CD4-positive, alpha-beta T cell treated with Interleukin-10 for 1 hour (primary cell): ENCODE data around the gene CALD1.

ENCODE experiments used
- DNase-seq: peaks from one replicate; pipeline ENCODE4 v3.0.0-alpha.2; 2020

CALD1 gene

DNA sequence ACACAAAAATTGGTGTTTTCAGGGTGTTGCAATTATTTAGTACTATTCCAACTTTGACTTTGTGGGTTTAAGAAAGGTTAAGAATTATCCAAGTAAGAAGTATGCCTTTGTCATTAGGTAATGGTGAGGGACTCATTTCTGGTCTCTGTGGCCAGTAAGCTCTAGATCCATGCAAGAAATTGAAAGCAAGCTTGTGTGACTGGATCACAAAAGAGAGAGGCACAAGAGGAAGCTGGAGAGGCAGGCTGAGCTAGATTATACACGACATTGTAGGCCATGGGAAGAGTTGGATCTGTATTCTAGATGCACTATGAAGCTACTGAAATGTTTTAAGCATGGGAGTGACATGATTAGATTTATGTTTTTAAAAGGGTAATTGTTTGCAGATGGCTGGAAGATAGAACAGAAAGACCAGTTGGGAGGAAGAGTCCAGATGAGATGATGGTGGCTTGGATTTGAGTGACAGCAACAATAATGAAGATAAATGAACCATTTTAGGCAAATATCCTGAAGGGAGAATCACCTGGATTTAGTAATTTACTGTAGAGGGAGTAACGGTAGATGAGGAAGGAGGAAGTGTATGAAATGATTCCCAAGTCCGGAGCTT lies 50.0 kb downstream of the CALD1 start:
- no peak for DNase-seq

DNA sequence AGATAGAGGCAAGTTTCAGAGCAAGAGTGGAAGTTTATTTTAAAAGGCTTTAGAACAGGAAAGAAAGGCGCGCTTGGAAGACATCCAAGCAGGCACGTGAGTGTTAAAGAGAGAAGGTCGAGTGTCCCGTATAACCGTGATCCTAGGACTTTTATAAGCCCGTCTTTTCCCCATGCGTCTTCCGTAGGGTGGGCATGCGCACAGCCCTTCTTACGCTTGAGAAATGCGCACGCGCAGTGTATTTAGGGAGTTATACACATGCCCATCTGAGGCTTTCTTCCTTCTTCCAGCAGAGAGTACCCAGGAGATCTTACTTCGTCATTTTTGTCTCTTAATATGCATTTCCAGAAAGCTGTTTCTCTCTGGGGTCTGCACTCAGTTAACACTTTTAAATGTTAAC lies 52.4 kb downstream of the CALD1 start:
- no peak for DNase-seq

DNA sequence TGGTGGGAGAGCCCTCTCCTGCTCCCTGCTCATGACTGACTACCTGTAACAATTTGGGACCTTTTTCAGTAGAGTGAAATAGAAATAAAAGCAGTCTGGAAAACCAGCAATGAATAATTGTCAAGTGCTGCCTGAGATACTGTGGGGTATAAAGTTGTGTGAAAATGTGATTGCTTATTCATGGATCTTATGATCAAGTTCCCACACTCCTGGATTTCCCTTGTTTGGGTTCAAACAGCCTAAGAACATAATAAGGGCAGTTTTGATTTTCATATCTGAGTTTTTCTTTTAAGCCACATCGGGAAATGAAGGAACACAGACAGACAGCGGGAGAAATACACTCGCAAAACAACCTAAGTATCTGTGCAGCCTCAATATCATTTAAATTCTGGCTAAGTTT lies 52.9 kb downstream of the CALD1 start:
- DNase-seq: no peak

DNA sequence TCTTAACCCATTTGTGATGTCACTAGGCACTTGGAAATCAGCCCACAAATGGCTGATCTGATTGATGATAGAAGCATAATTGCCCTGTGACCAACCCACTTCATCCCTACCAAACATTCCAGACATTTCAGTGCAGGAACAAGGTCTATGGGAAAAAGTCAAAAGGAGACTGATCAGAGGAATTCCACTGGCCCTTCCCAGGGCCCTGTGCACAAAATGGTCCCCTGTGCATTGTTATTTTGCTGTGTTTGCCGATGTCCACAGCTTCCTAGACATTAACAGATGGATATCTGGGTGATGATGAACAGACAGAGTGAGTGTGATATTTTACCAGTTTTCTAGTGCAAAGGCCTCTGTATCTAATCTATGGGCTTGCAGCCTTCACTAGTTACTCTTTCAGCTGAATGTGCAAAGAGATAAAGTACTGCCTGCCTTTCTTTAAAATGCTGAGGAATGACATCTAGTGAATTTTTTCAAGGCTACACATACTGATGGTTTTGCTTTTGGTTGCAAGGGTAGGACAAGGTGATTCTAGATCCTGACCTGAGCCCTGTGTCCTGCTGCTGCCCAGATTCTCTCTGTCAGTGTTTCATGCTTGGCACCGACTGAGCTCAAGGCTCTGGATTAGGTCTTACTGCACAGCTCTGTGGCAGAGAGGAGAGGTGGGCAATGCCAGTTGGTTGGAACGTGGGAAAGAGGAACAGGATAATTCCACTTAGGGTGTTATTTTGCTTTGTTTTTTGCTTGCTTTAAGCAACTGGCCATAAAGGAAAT lies 55.4 kb downstream of the CALD1 start:
- DNase-seq: no peak

DNA sequence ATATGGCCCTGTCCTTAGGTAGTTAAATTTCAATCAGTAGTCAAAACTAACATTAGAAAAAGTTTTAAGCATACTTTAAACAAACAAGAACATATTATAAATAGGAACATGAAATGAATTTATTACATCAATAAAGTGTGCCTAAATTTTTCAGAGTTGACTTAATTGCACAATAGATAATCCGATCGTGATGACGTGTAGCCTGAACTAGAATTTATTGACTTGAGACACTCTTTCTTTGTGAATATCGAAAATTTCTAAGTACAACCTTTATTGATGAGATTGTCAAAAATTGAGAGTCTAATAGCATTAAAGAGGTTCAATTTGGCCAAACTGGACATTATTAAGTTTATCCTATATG lies 56.0 kb downstream of the CALD1 start:
- DNase-seq: no peak

DNA sequence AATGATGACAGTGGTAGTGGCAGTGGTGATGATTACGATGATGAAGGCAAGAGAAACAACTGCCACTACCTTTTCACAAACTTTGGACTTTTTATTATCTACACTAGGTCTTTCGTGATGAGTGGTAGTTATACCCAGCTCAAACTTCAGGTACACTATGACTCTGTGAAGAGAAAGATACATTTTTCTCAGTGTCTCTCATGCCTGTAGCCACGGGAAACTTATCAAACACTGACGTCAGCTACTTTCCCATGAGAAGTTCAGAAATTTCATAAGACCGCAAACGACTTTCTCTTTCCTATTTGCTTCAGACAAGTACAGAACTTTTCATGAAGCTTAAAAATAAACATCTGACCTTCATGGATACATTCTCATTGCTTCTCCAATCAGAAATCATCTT lies 57.0 kb downstream of the CALD1 start:
- no peak for DNase-seq

DNA sequence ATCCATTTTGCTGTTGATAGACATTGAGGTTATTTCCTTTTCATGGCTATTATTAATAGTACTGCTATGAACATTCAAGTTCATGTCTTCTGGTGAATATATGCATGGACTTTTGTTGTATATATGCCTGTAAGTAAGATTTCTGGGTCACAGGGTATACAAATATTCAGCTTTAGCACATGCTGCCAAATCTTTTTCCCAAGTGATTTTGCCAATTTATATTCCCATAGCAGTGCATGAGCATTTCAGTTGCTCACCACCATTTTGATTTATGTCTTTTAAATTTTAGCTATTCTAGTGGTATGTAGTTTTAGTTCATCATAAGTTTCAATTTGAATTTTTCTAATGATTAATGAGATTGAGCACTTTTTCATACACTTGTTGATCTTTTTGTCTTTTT lies 59.9 kb downstream of the CALD1 start:
- no peak for DNase-seq

DNA sequence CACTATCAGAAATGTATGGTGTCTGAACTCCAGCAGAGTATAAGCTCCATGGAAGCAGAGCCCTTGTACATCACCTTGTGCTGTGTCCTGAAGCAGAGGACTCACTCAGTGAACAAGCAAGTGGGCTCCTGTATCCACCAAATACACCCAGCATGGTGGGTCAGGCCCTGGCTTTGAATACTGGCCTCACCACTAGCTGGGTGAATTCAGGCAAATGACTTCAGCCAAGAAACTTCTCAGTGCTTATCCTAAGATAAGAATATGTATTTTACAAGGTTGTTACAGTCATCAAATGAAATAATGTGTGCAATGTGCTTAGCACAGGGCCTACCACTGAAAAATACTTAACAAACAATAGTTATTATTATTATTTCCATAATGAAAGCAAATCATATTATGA lies 62.6 kb downstream of the CALD1 start:
- no peak for DNase-seq

DNA sequence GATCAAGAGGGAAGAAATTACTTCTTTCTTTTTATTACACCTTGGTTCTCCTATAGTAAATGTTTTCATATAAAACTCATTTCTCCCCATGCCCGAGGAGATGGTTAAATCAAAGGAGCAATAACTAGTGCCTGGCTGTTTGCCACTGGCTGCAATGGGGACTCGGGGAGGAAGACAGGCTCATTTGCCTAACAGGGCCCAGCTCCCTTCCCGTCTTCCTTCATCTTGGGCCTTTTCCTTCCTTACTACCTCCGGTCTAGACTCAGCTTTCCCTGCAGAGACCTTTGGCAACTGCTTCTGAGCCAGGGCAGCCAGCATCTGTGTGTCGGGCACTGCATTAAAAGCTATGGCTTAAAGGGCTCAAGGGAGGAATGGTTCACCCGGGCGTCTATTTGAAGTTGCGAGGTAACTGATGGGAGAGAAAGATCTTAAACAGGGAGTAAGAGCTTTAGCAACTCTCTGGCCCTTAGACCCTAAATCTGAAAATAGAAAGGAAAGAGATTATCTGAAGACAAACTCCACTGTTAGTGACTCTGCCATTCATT lies 63.5 kb downstream of the CALD1 start:
- DNase-seq: no peak

DNA sequence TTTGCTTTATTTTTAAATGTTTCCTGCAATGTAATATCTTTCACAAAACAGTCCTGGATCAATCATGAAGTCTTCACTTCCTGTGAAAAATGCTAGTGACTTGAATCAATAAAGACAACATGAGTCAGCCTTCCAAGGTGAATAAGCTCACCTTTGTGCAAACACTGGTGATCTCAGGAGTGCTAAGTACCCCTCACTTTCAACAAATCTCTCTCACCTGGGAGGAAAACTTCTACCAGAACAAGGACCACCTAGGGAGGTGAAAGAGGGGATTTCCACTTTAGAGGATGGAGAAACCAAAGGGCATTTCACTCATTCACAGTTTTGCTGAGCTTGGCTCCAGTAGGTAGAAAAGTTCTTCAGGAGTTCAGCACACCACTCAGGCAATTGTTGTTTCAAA lies 64.8 kb downstream of the CALD1 start:
- DNase-seq: no peak

DNA sequence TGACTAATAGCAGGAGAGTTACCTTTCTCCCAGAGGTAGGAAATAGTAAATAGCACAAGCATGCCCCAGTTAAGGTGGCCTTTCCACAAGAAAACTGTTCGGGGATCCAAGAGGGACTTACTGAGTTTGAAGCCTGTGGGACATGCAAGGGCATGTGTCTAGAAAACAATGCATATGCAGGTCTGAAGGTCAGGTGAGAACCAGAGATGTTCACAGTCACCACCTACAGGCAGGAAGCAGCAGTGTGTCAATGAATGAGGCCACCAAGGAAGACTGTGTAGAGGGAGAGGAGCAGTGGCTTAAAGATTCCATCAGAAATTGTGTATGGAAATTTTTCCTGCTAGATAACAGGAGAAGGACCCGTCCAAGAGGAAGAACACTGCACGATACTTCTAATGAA lies 66.0 kb downstream of the CALD1 start:
- DNase-seq: no peak

DNA sequence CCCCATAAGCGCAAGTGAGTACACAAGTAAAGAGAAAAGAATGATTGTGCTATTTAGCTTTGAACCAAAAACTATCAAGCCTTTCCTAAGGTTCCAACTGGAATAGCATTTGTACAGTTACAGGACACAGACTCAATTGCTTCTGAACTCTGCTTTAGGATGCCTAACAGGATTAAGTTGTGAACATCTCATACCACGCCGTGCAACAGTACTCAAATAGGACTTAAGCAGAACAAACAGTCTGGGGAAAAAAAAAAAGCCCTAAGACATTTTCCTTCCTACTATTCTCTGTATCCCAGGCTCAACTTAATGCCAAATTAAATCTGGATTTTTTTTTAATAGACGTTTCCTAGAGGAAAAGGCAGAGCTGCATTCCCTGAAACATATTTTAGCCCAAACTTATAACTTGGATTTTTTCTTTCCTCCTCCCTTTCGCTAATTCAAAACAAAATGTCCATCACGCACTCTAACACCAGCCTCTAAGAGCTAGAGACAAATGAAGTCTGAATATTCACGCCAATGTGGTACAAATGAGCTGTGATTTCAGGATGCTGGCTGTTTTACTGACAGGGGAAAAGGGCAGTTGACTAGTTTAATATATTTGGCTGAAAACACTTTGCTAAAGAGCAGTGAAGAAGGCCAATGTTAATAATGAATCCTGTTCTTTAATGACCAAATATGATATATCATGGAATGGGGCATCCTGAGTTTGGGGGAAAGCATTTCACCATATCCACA lies 68.6 kb downstream of the CALD1 start:
- DNase-seq: no peak

DNA sequence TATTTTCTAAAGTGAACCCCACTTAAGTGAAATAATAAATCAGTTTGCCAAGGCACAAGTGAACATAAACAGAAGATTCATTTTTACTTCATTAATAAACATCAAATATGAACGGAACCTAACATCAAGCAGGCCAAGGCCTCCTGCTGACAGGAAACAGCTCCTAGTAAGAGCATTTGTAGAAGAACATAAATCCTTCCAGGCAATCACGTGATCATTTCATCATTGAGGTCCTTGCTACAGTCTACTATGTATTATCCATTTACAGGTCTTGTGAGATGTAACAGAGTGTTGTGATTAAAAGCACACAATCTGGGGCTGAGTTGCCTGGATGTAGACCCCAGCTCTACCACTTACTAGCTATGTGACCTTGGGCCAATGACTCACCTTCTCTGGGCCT lies 70.6 kb downstream of the CALD1 start:
- DNase-seq: no peak

DNA sequence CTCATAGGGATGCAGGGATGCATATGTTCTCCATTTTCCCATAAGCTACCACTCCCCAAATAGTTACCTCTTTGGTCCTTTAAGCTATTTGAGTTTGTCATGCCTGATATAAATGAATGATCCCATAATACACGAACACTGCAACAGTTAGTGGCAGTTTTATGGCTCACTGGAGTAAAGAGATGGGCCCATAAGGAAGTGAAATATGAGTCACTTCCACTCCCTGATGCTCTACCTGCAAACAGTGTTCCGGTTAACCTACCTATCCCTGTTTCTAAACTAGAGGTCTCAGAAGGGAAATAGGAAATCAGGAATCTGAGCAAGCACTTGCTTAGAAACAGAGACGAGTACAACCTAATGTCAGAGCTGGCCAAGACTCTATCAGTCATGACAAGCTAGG lies 71.7 kb downstream of the CALD1 start:
- DNase-seq: no peak

DNA sequence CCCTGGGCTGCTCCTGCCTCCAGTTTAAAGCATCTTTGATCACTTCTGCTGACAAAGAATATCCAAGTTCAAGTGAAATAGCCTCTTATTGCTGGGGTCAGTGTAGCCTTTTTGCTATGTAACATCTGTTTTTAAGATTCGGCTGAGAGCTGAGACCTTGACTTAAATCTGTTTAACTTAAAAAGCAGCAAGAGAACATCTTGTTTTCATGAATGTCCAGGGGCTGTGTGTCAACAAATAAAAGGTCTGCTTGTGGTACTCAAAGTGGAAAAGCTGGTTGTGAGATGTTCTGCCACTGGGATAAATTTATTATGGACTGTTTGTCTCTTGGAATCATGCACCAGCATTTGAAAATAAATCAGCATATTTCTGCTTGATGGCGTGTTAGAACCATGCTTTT lies 73.2 kb downstream of the CALD1 start:
- no peak for DNase-seq

DNA sequence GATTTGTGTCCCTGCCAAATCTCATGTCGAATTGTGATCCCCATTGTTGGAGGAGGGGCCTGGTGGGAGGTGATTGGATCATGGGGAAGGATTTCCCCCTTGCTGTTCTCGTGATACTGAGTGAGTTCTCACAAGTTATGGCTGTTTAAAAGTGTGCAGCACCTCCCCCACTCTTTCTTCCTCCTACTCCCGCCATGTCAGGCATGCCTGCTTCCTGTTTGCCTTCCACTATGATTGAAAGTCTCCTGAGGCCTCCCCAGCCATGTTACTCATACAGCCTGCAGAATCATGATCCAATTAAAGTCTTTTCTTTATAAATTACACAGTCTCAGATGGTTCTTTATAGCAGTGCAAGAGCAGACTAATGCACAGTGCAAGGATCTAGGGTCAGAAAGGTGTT lies 75.4 kb downstream of the CALD1 start:
- no peak for DNase-seq

DNA sequence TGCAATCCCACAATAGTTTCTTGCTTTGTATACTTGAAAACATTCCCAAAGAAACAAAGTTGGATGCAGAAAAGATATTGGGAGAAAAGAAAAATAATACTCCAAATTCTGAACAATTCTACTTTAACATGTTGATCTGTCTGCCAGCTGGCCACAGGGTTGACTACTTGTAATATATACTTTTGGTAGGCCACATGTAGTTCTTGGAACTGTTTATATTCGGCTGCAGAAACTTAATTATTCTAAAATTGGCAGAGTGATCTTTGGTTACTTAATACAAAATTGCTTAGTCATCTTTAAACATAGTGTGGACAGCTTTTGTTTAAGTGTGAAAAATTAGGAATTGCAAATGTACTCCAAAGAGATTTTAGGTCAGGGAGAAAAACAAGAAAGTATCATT lies 76.0 kb downstream of the CALD1 start:
- DNase-seq: no peak

DNA sequence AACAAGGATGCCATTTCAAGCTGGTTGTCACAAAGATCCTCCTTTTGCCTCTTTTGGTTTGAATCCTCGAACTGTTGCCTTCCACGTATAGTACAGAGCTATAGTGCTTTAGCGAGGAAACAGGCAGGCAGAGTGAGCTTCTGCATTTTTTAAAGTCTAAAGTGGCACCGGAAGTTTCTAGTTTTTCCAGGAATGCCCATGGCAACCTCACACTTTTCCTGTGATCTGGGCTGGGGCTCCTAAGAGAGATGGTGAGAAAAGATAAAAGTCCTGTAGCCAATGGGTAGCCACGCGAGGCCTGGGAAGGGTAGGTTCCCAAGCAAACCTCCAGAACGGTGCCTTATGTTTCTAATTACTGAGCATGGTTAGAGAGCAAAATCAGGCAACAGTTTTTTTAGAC lies 76.7 kb downstream of the CALD1 start:
- DNase-seq: no peak

DNA sequence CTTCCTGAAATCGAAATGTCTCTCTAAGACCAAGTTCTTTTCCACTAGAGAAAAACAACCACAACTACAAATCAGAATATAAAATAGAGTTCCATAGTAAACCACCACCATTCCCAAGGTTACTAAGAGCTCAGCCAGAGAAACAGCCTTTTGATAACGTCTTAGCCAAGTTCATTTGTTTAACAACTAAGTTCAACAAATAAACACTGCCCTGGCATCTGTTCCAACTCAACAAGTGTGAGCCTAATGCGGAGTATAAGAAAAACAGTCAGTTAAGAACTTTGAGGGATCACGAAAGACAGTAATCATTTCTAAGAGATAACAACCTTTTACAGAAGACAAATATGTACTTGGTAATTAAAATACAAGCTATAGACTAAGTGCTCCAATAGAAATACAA lies 77.3 kb downstream of the CALD1 start:
- no peak for DNase-seq

DNA sequence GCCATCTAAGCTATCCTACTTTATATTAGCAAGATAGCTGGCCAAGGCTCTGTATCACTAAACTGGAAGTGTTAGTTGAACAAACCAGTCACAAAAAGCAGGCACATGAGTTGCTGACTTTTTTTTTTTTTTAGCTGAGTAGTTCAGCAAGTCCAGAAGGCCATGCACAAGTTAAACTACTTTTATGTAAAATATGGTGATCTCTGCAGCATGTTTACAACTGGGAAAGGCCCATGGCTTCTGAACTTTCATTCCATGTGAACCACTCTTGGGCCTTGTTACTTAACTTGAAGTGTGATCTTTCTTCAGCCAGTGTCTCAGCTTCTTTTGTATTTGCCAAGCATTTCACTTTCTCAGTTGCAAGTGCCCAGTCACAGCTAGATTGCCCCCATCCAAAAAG lies 78.5 kb downstream of the CALD1 start:
- no peak for DNase-seq

DNA sequence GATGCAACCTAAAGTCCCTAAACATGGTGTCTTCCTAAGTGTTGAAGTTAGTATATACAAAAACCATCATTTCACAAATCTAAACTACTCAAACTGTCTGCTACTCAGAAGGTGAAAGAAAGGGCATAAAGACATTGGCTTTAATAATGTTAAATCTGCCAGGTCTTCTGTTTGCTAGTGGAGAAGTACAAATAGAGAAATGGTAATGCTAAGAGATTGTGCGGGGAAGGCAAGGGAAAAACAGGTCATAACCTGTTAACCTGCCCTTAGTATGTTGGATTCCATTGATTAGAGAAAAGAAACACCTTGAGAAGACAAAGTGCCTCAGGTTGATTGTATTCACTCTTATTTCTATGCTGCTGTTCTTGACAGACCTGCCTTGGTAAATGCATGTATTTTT lies 80.3 kb downstream of the CALD1 start:
- DNase-seq: no peak

DNA sequence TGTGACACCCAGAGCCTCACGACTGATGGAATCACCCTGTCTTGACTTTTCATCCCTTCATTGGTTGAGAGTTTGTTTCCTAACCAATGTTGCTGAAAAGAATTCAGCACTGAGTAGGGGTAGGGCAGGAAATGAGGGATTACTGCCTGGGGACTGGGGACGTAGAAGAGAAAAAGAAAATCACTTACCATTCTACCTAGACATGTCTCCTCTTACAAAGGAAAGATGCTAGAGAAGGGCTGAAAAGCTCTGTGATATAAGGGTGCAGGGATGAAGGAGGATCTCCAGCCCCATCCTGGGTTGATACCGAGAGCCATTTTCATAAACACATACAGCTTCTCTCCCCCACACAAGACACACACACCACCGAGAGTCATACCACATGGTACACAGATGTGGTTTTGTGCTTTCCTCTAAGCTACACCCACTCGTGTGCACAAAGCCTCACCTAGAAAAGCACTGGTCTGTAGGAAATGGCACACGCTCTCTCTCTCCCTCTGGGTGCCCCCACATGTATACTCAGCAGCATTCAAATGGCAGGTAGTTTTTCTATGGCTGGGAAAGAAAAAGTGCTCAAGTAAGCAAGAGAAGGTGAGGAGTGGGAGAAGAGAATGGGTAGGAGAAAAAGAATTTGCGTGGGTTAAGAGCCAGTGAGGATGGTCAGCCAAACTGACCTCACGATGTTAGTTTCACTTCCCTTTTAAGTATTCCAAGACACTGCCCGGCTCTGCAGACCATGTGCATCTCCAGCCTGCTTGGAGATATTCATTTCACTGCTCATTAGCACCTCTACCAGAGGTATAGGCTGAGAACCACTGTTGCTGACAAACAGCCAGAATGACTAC lies 85.8 kb downstream of the CALD1 start:
- peak; percentile 29 for DNase-seq

DNA sequence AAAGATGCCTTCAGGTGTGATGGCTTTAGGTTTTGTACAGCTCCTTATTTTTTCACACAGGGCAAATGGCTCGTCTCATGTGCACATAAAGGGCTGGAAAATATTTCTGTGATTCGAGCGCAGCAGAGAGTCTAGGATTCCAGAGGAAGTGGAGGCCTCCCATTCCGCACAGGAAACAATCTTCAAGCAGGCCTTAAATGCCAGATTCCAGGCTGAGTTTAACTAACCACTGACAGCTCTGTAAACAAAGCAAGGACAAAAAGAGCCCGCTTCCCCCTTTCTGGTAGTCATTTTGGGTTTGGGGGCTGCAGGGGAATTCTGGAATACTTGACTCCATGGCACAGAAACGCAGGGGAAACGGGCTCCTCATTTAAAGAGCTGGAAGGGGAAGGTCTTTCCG lies 87.2 kb downstream of the CALD1 start:
- no peak for DNase-seq
